HG03060 (cell line): Measurements from ENCODE around the gene IBA57.
"Not testable (repeated sequence)": the region's sequence is repeated elsewhere in the genome, so short reads cannot be mapped to it uniquely, and the experiment has no call there.

Experiments
- ATAC-seq: cut with Tn5 transposase; IDR thresholded peaks from one replicate; pipeline ENCODE4 v1.9.1; 2021; ENCODE audit warnings: low read depth, moderate number of reproducible peaks; ENCODE audit not compliant: unreplicated experiment

IBA57 gene

DNA sequence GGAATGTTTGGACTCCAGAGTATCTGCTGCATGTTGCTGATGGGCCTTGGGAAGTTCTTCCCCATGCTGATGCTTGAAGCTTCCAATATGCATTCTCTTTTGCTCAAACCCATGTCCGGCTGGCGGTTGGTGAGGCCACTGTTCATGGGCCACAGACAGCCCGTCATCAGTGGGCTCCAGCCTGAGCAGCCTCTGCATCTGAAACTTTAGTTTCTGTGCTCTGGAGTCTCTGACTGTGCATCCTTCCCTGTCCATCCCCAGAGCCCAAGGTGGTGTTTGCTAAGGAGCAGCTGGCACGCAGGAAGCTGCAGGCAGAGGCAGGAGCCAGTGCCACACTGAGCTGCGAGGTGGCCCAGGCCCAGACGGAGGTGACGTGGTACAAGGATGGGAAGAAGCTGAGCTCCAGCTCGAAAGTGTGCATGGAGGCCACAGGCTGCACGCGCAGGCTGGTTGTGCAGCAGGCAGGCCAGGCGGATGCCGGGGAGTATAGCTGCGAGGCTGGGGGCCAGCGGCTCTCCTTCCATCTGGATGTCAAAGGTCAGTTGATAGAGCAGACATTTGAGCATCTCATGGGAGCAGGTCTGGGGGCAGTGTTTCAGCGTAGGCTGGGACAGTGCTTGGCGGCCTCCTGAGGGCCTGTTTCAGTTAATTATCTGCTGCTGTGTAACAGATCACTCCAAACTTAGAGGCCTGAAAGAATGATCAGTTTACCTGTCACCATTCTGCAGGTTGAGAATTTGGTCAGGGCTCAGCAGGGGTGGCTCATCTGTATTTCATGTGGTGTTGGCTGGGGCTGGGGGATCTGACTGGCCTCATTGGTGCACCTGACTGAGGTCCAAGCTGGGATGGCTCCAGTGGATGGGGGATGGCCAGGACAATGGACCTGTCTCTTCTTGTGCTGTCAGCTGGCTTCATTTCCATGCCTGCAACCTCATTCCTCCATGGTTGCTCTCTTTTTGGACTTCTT is 58.9 kb downstream of the IBA57 start:
- no peak for ATAC-seq

- no peak for ATAC-seq
Observed at GRCh38 chr1:228225165-228225710, 59.6 kb downstream of the IBA57 start.

DNA sequence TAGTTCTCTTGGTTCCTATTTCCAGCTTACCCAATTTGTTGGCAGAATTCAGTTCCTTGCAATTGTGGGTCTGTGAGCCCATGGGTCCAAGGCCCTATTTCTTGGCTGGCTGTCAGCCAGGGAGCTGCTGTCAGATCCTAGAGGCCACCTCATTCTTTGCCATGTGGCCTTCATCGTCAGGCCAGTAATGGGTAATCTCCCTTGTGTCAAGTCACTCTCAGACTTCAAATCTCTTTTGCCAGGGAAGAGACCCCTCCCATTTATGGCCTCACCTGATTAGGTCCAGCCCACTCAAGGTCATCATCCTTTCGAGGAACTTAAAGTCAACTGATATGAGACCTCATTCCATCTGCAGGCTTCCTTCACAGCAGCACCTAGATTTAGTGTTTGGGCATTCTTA is 60.1 kb downstream of the IBA57 start:
- no peak for ATAC-seq

DNA sequence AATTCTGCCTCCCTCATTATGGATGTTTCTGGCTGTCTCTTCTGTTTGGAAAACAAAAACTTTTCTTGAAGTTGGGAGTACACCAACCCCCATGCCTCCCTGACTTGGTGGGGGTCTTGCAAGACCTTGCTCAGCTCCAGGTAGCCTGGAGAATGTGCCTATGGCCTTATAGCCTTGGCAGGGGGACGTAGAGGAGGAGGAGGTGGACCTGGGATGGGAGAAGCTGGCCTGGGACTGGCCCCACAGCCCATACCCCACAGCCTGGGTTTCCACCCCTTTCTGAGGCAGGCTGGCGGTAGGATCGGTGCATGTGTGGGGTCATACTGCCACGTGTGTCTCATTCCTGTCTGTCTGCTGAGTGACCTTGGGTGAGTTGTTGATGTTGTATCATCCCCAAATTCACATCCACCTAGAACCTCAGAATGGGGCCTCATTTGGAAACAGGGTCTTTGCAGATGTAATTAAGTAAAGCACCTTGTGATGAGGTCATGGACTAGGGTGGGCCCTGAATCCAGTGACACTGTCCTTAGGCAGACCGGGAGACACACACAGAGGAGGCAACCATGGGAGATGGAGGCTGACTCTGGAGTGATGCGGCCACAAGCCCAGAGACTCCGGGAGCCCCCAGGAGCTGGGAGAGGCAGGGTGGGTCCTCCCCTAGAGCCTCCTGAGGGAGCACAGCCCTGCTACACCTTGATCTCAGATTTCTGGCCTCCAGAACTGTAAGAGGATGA is 60.7 kb downstream of the IBA57 start:
- no peak for ATAC-seq

GRCh38 chr1:228226956-228227791 is 61.6 kb downstream of the IBA57 start:
- ATAC-seq: no peak

- not testable (repeated sequence) for ATAC-seq
Observed at GRCh38 chr1:228228147-228228546, 62.5 kb downstream of the IBA57 start.

DNA sequence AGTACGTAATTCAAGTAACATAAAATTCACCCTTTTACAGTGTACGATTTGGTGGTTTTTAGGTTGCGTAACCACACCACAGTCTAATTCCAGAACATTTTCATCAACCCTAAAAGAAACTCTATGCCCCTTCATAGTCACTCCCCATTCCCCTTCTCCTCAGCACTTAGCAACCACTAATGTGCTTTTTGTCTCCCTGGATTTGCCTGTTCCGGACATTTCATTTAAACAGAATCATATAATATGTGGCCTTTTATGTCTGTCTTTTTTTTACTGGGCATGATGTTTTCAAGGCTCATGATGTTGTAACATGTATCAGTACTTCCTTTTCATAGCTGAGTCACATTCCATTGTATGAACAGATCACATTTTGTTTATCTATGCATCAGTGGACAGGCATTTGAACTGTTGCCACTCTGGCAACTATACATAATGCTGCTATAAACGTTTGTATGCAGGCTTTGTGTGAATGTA is 63.0 kb downstream of the IBA57 start:
- no peak for ATAC-seq

- ATAC-seq: no peak
Observed at GRCh38 chr1:228231189-228231588, 65.6 kb downstream of the IBA57 start.
